K562 (cell line): ENCODE results near the gene MICAL1. TPM values are rescaled to one million over a fixed set of nuclear protein-coding genes. Genes with fewer than 3 reads are reported as not detected.

Experiments
- ARID2 ChIP-seq: fragments of 450-650 bp; IDR thresholded peaks from 2 replicates; pipeline ENCODE4 v1.6.1; 2017; ENCODE audit warnings: antibody characterized with exemption, mild to moderate bottlenecking
- BRD4 ChIP-seq: fragments of 200-600 bp; sonication (generic); IDR thresholded peaks from 2 replicates; pipeline ENCODE4 v1.6.1; 2017; ENCODE audit warnings: inconsistent platforms
- CEBPG ChIP-seq, 3 experiments: fragments of 200-800 bp in 1 of 3; sonication (Bioruptor generic) in 1 of 3; sonication (generic) in 1 of 3; formaldehyde crosslinking in 1 of 3; IDR thresholded peaks in 2 of 3; conservative IDR thresholded peaks in 1 of 3; 2 replicates each; pipeline versions ENCODE4 v1.6.1 to v1.8.0; 2016 to 2022; ENCODE audit warnings: missing compliant biosample characterization in 2 of 3, missing genetic modification characterization in 2 of 3, mild to moderate bottlenecking in 1 of 3, missing genetic modification reagents in 1 of 3
- DPF2 ChIP-seq: fragments of 450-650 bp; IDR thresholded peaks from 2 replicates; pipeline ENCODE4 v1.6.1; 2016
- EWSR1 ChIP-seq: fragments of 450-650 bp; IDR thresholded peaks from 2 replicates; pipeline ENCODE4 v1.6.1; 2018; ENCODE audit warnings: borderline replicate concordance, mild to moderate bottlenecking, low read depth, moderate library complexity; ENCODE audit not compliant: partially characterized antibody
- HMG20B ChIP-seq: fragments of 250-450 bp; sonication (Bioruptor Pico); IDR thresholded peaks from 2 replicates; pipeline ENCODE4 v1.5.0; 2021; ENCODE audit warnings: mild to moderate bottlenecking
- MTA2 ChIP-seq: fragments of 450-650 bp; IDR thresholded peaks from 2 replicates; pipeline ENCODE4 v1.6.1; 2016; ENCODE audit warnings: low read depth
- NFE2L1 ChIP-seq: fragments of 450-650 bp; IDR thresholded peaks from 2 replicates; pipeline ENCODE4 v1.6.1; 2016; ENCODE audit warnings: missing genetic modification characterization, low read depth, mild to moderate bottlenecking, missing compliant biosample characterization, moderate library complexity, borderline replicate concordance
- POLR2A ChIP-seq: fragments of 450-650 bp; conservative IDR thresholded peaks from 2 replicates; pipeline ENCODE4 v1.6.1; 2016
- SUPT5H ChIP-seq: fragments of 450-650 bp; IDR thresholded peaks from 2 replicates; pipeline ENCODE4 v1.6.1; 2016
- TAL1 ChIP-seq: fragments of 450-650 bp; IDR thresholded peaks from 2 replicates; pipeline ENCODE4 v1.6.1; 2016; ENCODE audit warnings: mild to moderate bottlenecking
- TFE3 ChIP-seq: fragments of 450-650 bp; formaldehyde crosslinking; IDR thresholded peaks from 2 replicates; pipeline ENCODE4 v1.4.0; 2020; ENCODE audit warnings: mild to moderate bottlenecking, mixed read lengths
- VEZF1 ChIP-seq: fragments of 200-800 bp; sonication (Bioruptor generic); IDR thresholded peaks from 2 replicates; pipeline ENCODE4 v1.6.1; 2017; ENCODE audit warnings: missing genetic modification characterization, missing compliant biosample characterization
- ZNF134 ChIP-seq: fragments of 250-450 bp; sonication (Bioruptor Pico); conservative IDR thresholded peaks from 2 replicates; pipeline ENCODE4 v1.4.0; 2020
- ZNF197 ChIP-seq: fragments of 200-800 bp; sonication (Bioruptor generic); IDR thresholded peaks from 2 replicates; pipeline ENCODE4 v1.6.1; 2016; ENCODE audit warnings: low read depth, missing genetic modification characterization, missing compliant biosample characterization
- ZNF253 ChIP-seq: fragments of 250-450 bp; sonication (Bioruptor Pico); conservative IDR thresholded peaks from 2 replicates; pipeline ENCODE4 v1.6.1; 2021; ENCODE audit warnings: mild to moderate bottlenecking
- ZNF318 ChIP-seq, 2 experiments: fragments of 450-650 bp; IDR thresholded peaks; 2 replicates each; pipeline ENCODE4 v1.6.1; 2016; ENCODE audit warnings: mild to moderate bottlenecking in 2 of 2, borderline replicate concordance in 1 of 2, low read depth in 1 of 2, moderate library complexity in 1 of 2
- ZNF830 ChIP-seq: fragments of 250-450 bp; sonication (Bioruptor Pico); IDR thresholded peaks from 2 replicates; pipeline ENCODE4 v1.5.0; 2021; ENCODE audit warnings: mild to moderate bottlenecking
- polyA plus RNA-seq, 8 experiments: library from polyadenylated mRNA; depleted of rRNA in 4 of 8; stranded (reverse) in 5 of 8; unstranded in 3 of 8; fragments of >200 nt; fragmentation: Nextera tagmentation in 2 of 8; fragmentation: Illumina TruSeq in 1 of 8; extraction: Ambion mirVana in 2 of 8; extraction: Trizol in 1 of 8; gene quantifications; 2 replicates each; pipeline versions ENCODE4 v1.2.1 to v1.2.3, GENCODE V29; 2011 to 2014; ENCODE audit warnings: inconsistent platforms in 1 of 8, missing spikeins in 1 of 8
- total RNA-seq, 7 experiments: library from RNA; depleted of rRNA in 6 of 7; stranded (reverse); fragments of >200 nt in 6 of 7; fragmentation: Illumina TruSeq in 2 of 7; extraction: Trizol in 2 of 7; gene quantifications; 2 replicates each; pipeline versions ENCODE4 v1.2.1 to v1.2.3, GENCODE V29; 2011 to 2021; ENCODE audit warnings: low replicate concordance in 1 of 7

Gene MICAL1
- total and polyA plus RNA-seq, 9 of the 15 experiments (the other 6 are each of a cell fraction or from before 2014, with no cell fraction given) = 0.07 to 15.2 (median 7.0) TPM

GRCh38 chr6:109455437-109456110, at the start of gene MICAL1 (continued):
- no peak for TF ChIP-seq ZNF318 (IDR thresholded peaks at IDR 0.05; ENCODE audit: borderline replicate concordance in 1 of 2, low read depth in 1 of 2)
- TF ChIP-seq ZNF830 (CRISPR knock-in tag) = no peak
- TF ChIP-seq ZNF253 (CRISPR knock-in tag) = no peak
- TF ChIP-seq TAL1 = no peak
- TF ChIP-seq CEBPG (CRISPR knock-in tag; IDR thresholded peaks at IDR 0.05) = no peak
- no peak for TF ChIP-seq CEBPG (tag; conservative IDR thresholded peaks at IDR 0.05 in 1 of 2, IDR thresholded peaks at IDR 0.05 in 1 of 2)
- TF ChIP-seq ZNF197 (CRISPR knock-in tag) = no peak
- TF ChIP-seq DPF2 = no peak; the same call in 1 of the 2 replicates
- TF ChIP-seq VEZF1 (CRISPR knock-in tag) = peak; percentile 94
- TF ChIP-seq POLR2A = peak; percentile 55; the same call in 1 of the 2 replicates
- no peak for TF ChIP-seq EWSR1
- TF ChIP-seq NFE2L1 = no peak
- TF ChIP-seq MTA2 = no peak
- no peak for TF ChIP-seq TFE3 (CRISPR knock-in tag)
- no peak for TF ChIP-seq BRD4
- no peak for TF ChIP-seq ARID2
- TF ChIP-seq SUPT5H = no peak; the same call in 1 of the 2 replicates
- 0 out of 2 replicates have a peak, but pooled peaks have one; percentile 37 for TF ChIP-seq ZNF134 (CRISPR knock-in tag)
- no peak for TF ChIP-seq HMG20B (CRISPR knock-in tag)
